H1 (cell line): ENCODE results near the gene RHOV. TPM values are rescaled to one million over a fixed set of nuclear protein-coding genes. Genes with fewer than 3 reads are reported as not detected.

Experiments used
- CTCF ChIA-PET: fragments of 300-600 bp; sonication (Branson Sonifier 250); formaldehyde crosslinking; loops from one replicate; lab custom pipeline; 2021; ENCODE audit not compliant: partially characterized antibody; lab: Charles Lee
- POLR2A ChIA-PET: fragments of 300-600 bp; sonication (Branson Sonifier 250); formaldehyde crosslinking; loops from one replicate; lab custom pipeline; 2021; ENCODE audit warnings: inconsistent platforms; ENCODE audit not compliant: partially characterized antibody; lab: Charles Lee
- DNase-seq, 2 experiments: peaks; one replicate each; pipeline versions ENCODE4 v3.0.0 to v3.0.0-alpha.2; 2010 to 2022; ENCODE audit warnings: low spot score in 2 of 2, low read depth in 1 of 2, mixed read lengths in 1 of 2
- FAIRE-seq: peaks from 2 replicates; lab custom pipeline; 2011; peaks lifted over from hg19 to GRCh38; lab: Jason Lieb, UNC
- H2AFZ ChIP-seq: 2 replicates; pipeline ENCODE4 v1.8.1; 2012; ENCODE audit warnings: low read length, inconsistent platforms
- H2AK5ac ChIP-seq: 2 replicates; pipeline ENCODE4 v1.6.1; 2013; ENCODE audit warnings: low read depth, low read length
- H2BK120ac ChIP-seq: replicated peaks from 2 replicates; pipeline ENCODE3; 2013; ENCODE audit warnings: low read depth, low read length, inconsistent platforms
- H2BK12ac ChIP-seq: 2 replicates; pipeline ENCODE4 v1.6.1; 2013; ENCODE audit warnings: low read depth, low read length
- H2BK15ac ChIP-seq: 2 replicates; pipeline ENCODE4 v1.6.1; 2013; ENCODE audit warnings: low read length
- H2BK20ac ChIP-seq: 2 replicates; pipeline ENCODE4 v1.6.1; 2013; ENCODE audit warnings: low read length
- H2BK5ac ChIP-seq: 2 replicates; pipeline ENCODE4 v1.6.1; 2013; ENCODE audit warnings: low read depth, low read length
- H3K14ac ChIP-seq: 2 replicates; pipeline ENCODE4 v1.6.1; 2013; ENCODE audit warnings: inconsistent platforms; ENCODE audit not compliant: insufficient read length
- H3K18ac ChIP-seq: 2 replicates; pipeline ENCODE4 v1.6.1; 2013; ENCODE audit warnings: low read length; ENCODE audit errors: extremely low read depth
- H3K23ac ChIP-seq: 2 replicates; pipeline ENCODE4 v1.6.1; 2013; ENCODE audit warnings: inconsistent platforms; ENCODE audit not compliant: insufficient read length
- H3K23me2 ChIP-seq: 2 replicates; pipeline ENCODE4 v1.6.1; 2013; ENCODE audit warnings: low read depth, low read length
- H3K27ac ChIP-seq: 2 replicates; pipeline ENCODE4 v1.6.1; 2011; ENCODE audit warnings: low read depth, low read length, inconsistent platforms
- H3K27me3 ChIP-seq, 4 experiments: replicated peaks in 1 of 4; 1 replicate in 1 of 4; 2 replicates in 3 of 4; pipeline versions ENCODE4 v1.6.1 to v1.8.1; 2011 to 2013; ENCODE audit warnings: low read length in 3 of 4, mild to moderate bottlenecking in 3 of 4, inconsistent platforms in 2 of 4, mixed read lengths in 2 of 4, moderate library complexity in 1 of 4; ENCODE audit not compliant: control insufficient read depth in 3 of 4, insufficient read depth in 3 of 4; ENCODE audit errors: extremely low read depth in 1 of 4
- H3K36me3 ChIP-seq, 4 experiments: 2 replicates each; pipeline versions ENCODE4 v1.6.1 to v1.8.1; 2011 to 2013; ENCODE audit warnings: mild to moderate bottlenecking in 4 of 4, low read length in 3 of 4, moderate library complexity in 2 of 4, control low read depth in 1 of 4, inconsistent platforms in 1 of 4; ENCODE audit not compliant: insufficient read depth in 4 of 4, control insufficient read depth in 2 of 4
- H3K4ac ChIP-seq: replicated peaks from 2 replicates; pipeline ENCODE3; 2013; ENCODE audit warnings: low read length, low read depth, mixed read lengths, inconsistent platforms; ENCODE audit not compliant: insufficient read length
- H3K4me1 ChIP-seq, 4 experiments: replicated peaks in 1 of 4; 1 replicate in 1 of 4; 2 replicates in 3 of 4; pipeline versions ENCODE4 v1.6.1 to v1.8.1; 2011 to 2013; ENCODE audit warnings: low read length in 3 of 4, inconsistent platforms in 2 of 4, mixed read lengths in 1 of 4; ENCODE audit not compliant: insufficient read depth in 4 of 4, control insufficient read depth in 3 of 4
- H3K4me2 ChIP-seq, 2 experiments: 2 replicates each; pipeline versions ENCODE4 v1.6.1 to v1.8.1; 2011 to 2013; ENCODE audit warnings: low read depth in 2 of 2, low read length in 2 of 2, control low read depth in 1 of 2, inconsistent platforms in 1 of 2, mild to moderate bottlenecking in 1 of 2; ENCODE audit not compliant: insufficient read depth in 1 of 2
- H3K4me3 ChIP-seq, 4 experiments: fragments of 200-600, 300-600 bp in 1 of 4; sonication (generic), shearing (Covaris generic), sonication (Bioruptor Twin) in 1 of 4; 2 replicates each; pipeline versions ENCODE4 v1.5.1 to v1.8.1; 2011 to 2016; ENCODE audit warnings: low read length in 4 of 4, low read depth in 3 of 4, control low read depth in 2 of 4, inconsistent platforms in 2 of 4, mild to moderate bottlenecking in 2 of 4, mixed read lengths in 1 of 4, moderate library complexity in 1 of 4; ENCODE audit not compliant: insufficient read depth in 2 of 4; ENCODE audit errors: extremely low read depth in 1 of 4
- H3K56ac ChIP-seq: replicated peaks from 2 replicates; pipeline ENCODE3; 2013; ENCODE audit warnings: low read depth, mild to moderate bottlenecking, mixed read lengths, low read length, inconsistent platforms; ENCODE audit not compliant: insufficient read length
- H3K79me1 ChIP-seq: 2 replicates; pipeline ENCODE4 v1.6.1; 2013; ENCODE audit warnings: low read depth, low read length, control low read depth
- H3K79me2 ChIP-seq, 2 experiments: 2 replicates each; pipeline versions ENCODE4 v1.6.1 to v1.8.1; 2012 to 2013; ENCODE audit warnings: low read length in 2 of 2, mild to moderate bottlenecking in 2 of 2, inconsistent platforms in 1 of 2; ENCODE audit not compliant: insufficient read depth in 2 of 2, control insufficient read depth in 1 of 2
- H3K9ac ChIP-seq, 4 experiments: replicated peaks in 1 of 4; 1 replicate in 1 of 4; 2 replicates in 3 of 4; pipeline versions ENCODE4 v1.6.1 to v1.8.1; 2011 to 2013; ENCODE audit warnings: low read depth in 3 of 4, low read length in 3 of 4, control low read depth in 2 of 4, mild to moderate bottlenecking in 2 of 4, moderate library complexity in 2 of 4, inconsistent platforms in 1 of 4; ENCODE audit errors: extremely low read depth in 1 of 4
- H3K9me3 ChIP-seq, 2 experiments: 2 replicates each; pipeline versions ENCODE4 v1.6.1 to v1.8.1; 2012 to 2013; ENCODE audit warnings: mild to moderate bottlenecking in 2 of 2, moderate library complexity in 2 of 2, control low read depth in 1 of 2, inconsistent platforms in 1 of 2, low read depth in 1 of 2, low read length in 1 of 2, mixed read lengths in 1 of 2; ENCODE audit not compliant: insufficient read depth in 2 of 2
- H4K20me1 ChIP-seq, 2 experiments: replicated peaks in 1 of 2; 2 replicates each; pipeline versions ENCODE3 to v1.8.1; 2011 to 2013; ENCODE audit warnings: inconsistent platforms in 2 of 2, low read length in 2 of 2, mild to moderate bottlenecking in 1 of 2; ENCODE audit not compliant: insufficient read depth in 2 of 2, control insufficient read depth in 1 of 2
- H4K5ac ChIP-seq: 2 replicates; pipeline ENCODE4 v1.6.1; 2013; ENCODE audit warnings: low read length, low read depth, mixed read lengths, inconsistent platforms; ENCODE audit not compliant: insufficient read length
- H4K8ac ChIP-seq: 2 replicates; pipeline ENCODE4 v1.8.0; 2013; ENCODE audit warnings: mild to moderate bottlenecking, moderate library complexity, low read length, inconsistent platforms; ENCODE audit not compliant: insufficient read depth; ENCODE audit errors: extremely low read depth
- H4K91ac ChIP-seq: replicated peaks from 2 replicates; pipeline ENCODE3; 2013; ENCODE audit warnings: low read length, mixed read lengths, inconsistent platforms; ENCODE audit not compliant: insufficient read length
- ASH2L ChIP-seq: fragments of 200-600, 300-600 bp; sonication (generic); IDR thresholded peaks from one replicate; pipeline ENCODE4 v1.7.1; 2017; ENCODE audit warnings: low read length
- BCL11A ChIP-seq, 2 experiments: IDR thresholded peaks; one replicate each; pipeline ENCODE4 v1.6.1; 2011; ENCODE audit warnings: low read depth in 2 of 2, low read length in 2 of 2, mild to moderate bottlenecking in 2 of 2
- CBX8 ChIP-seq: fragments of 300-800, 300-1000 bp; sonication (generic); IDR thresholded peaks from 2 replicates; pipeline ENCODE4 v1.7.1; 2016; ENCODE audit warnings: low read depth, low read length, borderline replicate concordance
- HDAC2 ChIP-seq, 2 experiments: fragments of 300-600 bp in 1 of 2; sonication (generic) in 1 of 2; IDR thresholded peaks; 2 replicates each; pipeline ENCODE4 v1.6.1; 2011 to 2012; ENCODE audit warnings: low read depth in 2 of 2, low read length in 2 of 2, mild to moderate bottlenecking in 2 of 2, moderate library complexity in 2 of 2, borderline replicate concordance in 1 of 2, inconsistent platforms in 1 of 2
- KDM5A ChIP-seq: fragments of 200-600 bp; IDR thresholded peaks from 2 replicates; pipeline ENCODE4 v1.7.1; 2012; ENCODE audit warnings: mild to moderate bottlenecking, low read length, inconsistent platforms, mixed read lengths
- TAF1 ChIP-seq: IDR thresholded peaks from 2 replicates; pipeline ENCODE4 v1.6.1; 2011; ENCODE audit warnings: mild to moderate bottlenecking, low read depth, low read length
- WGBS, 2 experiments: shearing (Covaris generic) in 1 of 2; methylation state at CpG; one replicate each; pipeline versions ENCODE4 v1.1.6 to v1.1.7; 2013 to 2015; ENCODE audit warnings: low lambda C conversion rate in 2 of 2, mixed read lengths in 2 of 2, inconsistent platforms in 1 of 2, low coverage in 1 of 2, missing lambda C conversion rate in 1 of 2; ENCODE audit not compliant: insufficient replicate concordance in 2 of 2, insufficient coverage in 1 of 2, insufficient read length in 1 of 2; ENCODE audit errors: extremely low coverage in 1 of 2, missing lambda C conversion rate in 1 of 2; 5-methylcytosine and 5-hydroxymethylcytosine counted together
- polyA plus RNA-seq, 7 experiments: library from polyadenylated mRNA; depleted of rRNA in 3 of 7; stranded (reverse) in 5 of 7; unstranded in 2 of 7; fragments of >200 nt in 5 of 7; fragments of 200-250 nt in 2 of 7; gene quantifications; 1 replicate in 5 of 7; 2 replicates in 1 of 7; 4 replicates in 1 of 7; pipeline versions ENCODE4 v1.2.1 to v1.2.3, GENCODE V29; 2011 to 2013; ENCODE audit warnings: missing spikeins in 2 of 7, mixed read lengths in 2 of 7
- total RNA-seq: library from RNA; stranded (reverse); fragmentation: NEBNext Ultra II Directional; extraction: Animal tissue kit (Norgen Biotek cat#: 25700); gene quantifications from 2 replicates; pipeline ENCODE4 v1.2.1, GENCODE V29; 2021

Gene RHOV
- total and polyA plus RNA-seq, 2 of the 8 experiments (the other 6 are each of a cell fraction or from before 2014, with no cell fraction given): 1.5 to 2.7 TPM

GRCh38 chr15:40911141-40911540, 37.1 kb upstream of the RHOV start:
- H4K5ac ChIP-seq: no peak overlapping the region
- no peak overlapping the region for H2BK120ac ChIP-seq
- H2AK5ac ChIP-seq: no peak overlapping the region
- H3K9ac ChIP-seq: no peak overlapping the region
- H3K9me3 ChIP-seq: no peaks in the 10 kb centered on the region
- no peak overlapping the region for H3K4ac ChIP-seq
- POLR2A ChIA-PET: interaction anchor here (1.0 to 11.5 kb wide), 5 partner anchors 11 to 201 kb away, joined by 4 to 209 read pairs (median 6); partner anchors contain the start of genes CHAC1 and DLL4
- DNase-seq (peak in 1 of 2 experiments; percentile 75), FAIRE-seq (peak; percentile 32)
- peaks cover 0 to 2% of the 10 kb centered on the region in 2 experiments for H4K20me1 ChIP-seq
- peaks cover 0 to under 1% (median 0%) of the 10 kb centered on the region in 4 experiments; a peak in 2 of 7 replicates for H3K27me3 ChIP-seq
- H3K36me3 ChIP-seq: no peaks in the 10 kb centered on the region
- 0 out of 2 replicates have a peak overlapping the region, but pooled peaks have one; percentile 47 for H4K8ac ChIP-seq
- peaks cover 10% of the 10 kb centered on the region; the same call in 1 of the 2 replicates for H3K23me2 ChIP-seq
- peaks cover 0 to 34% (median 19%) of the 10 kb centered on the region in 4 experiments; a peak in 6 of 7 replicates for H3K4me1 ChIP-seq
- TF ChIP-seq ASH2L (peak; percentile 35), HDAC2 (IDR thresholded peaks at IDR 0.05; ENCODE audit: borderline replicate concordance in 1 of 2, low read depth in 2 of 2, low read length in 2 of 2) (no peak), TAF1 (peak; percentile 38; the same call in 1 of the 2 replicates), CBX8 (no peak), BCL11A (IDR thresholded peaks at IDR 0.05; ENCODE audit: low read depth in 2 of 2, low read length in 2 of 2) (no peak), KDM5A (no peak)
- TF ChIP-seq, all 59 proteins: peak for 2
- H2AFZ ChIP-seq: no peak overlapping the region
- H2BK15ac ChIP-seq: no peak overlapping the region; the same call in 1 of the 2 replicates
- no peak overlapping the region for H3K4me3 ChIP-seq
- peak overlapping the region; percentile 41 for H3K27ac ChIP-seq
- H3K79me1 ChIP-seq: no peaks in the 10 kb centered on the region
- CTCF ChIA-PET: interaction anchor here (0.6 to 20.6 kb wide), 7 partner anchors 15 to 109 kb away, joined by 3 to 619 read pairs (median 11); partner anchors contain the start of genes DLL4 and VPS18
- H3K79me2 ChIP-seq: no peaks in the 10 kb centered on the region
- H3K56ac ChIP-seq: no peak overlapping the region
- peak overlapping the region; percentile 62 for H2BK5ac ChIP-seq
- 67% methylated on average over 6 of the region's 7 CpGs; no CpG with 5 or more reads in 1 of the 2 experiments for WGBS, 2 experiments
- H3K4me2 ChIP-seq: peak overlapping the region in 1 of 2 experiments; percentile 1; a peak in 1 of 4 replicates
- H3K23ac ChIP-seq: no peak overlapping the region
- H3K18ac ChIP-seq: peak overlapping the region; percentile 36; the same call in 1 of the 2 replicates
- no peak overlapping the region; the same call in 1 of the 2 replicates for H2BK20ac ChIP-seq
- H4K91ac ChIP-seq: peak overlapping the region; percentile 31
- H2BK12ac ChIP-seq: peak overlapping the region; percentile 18; the same call in 1 of the 2 replicates
- no peak overlapping the region for H3K14ac ChIP-seq
